ENCODE measurements around the gene ERF.

The ERF gene

DNA sequence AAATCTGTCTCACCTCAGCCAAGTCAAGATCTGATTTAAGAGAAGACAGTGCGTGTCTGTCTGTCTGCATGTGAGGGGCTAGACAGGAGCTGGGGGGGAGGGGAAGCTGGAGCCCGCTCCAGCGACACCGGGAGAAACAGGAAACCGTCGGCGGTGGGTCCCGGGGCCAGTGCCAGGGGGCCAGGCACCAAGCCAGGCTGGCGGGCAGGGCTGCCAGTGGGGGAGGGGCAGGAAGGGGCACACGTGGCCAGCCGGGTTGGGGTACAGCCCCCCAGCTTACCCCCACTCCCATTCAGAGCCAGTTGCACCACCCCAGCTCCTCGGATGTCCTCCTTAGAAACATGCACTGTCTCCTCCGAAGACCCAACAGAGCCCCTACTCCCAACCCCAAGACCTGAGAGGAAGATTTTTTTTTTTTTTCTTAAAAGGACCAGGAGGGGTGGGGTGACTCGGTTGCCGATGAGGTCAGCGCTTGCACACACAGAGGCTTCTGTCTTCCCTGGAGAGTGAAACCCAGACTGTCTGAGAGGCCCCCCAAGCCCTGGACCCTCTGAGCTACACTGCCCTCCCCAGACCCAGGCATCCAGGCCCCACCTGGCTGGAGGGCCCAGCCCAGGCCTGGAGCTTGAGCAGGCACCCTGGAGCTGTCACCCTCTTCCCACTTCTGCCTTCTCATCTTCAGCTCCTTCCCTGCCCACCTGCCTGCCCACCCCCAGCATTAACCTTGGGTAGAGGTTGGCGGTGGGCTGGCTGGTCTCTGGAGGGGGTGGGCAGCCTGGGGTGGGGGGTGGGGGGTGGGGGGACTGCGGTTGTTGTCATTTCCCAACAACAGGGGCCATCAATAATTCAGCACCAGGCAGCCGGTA lies 4.0 kb downstream of the ERF start:
- no peak for TF ChIP-seq ZFX (IDR thresholded peaks at IDR 0.05)
- TF ChIP-seq, protein P1, sequence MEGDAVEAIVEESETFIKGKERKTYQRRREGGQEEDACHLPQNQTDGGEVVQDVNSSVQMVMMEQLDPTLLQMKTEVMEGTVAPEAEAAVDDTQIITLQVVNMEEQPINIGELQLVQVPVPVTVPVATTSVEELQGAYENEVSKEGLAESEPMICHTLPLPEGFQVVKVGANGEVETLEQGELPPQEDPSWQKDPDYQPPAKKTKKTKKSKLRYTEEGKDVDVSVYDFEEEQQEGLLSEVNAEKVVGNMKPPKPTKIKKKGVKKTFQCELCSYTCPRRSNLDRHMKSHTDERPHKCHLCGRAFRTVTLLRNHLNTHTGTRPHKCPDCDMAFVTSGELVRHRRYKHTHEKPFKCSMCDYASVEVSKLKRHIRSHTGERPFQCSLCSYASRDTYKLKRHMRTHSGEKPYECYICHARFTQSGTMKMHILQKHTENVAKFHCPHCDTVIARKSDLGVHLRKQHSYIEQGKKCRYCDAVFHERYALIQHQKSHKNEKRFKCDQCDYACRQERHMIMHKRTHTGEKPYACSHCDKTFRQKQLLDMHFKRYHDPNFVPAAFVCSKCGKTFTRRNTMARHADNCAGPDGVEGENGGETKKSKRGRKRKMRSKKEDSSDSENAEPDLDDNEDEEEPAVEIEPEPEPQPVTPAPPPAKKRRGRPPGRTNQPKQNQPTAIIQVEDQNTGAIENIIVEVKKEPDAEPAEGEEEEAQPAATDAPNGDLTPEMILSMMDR (conservative IDR thresholded peaks at IDR 0.05) = no peak
- no peak overlapping the region for H3K27ac ChIP-seq

DNA sequence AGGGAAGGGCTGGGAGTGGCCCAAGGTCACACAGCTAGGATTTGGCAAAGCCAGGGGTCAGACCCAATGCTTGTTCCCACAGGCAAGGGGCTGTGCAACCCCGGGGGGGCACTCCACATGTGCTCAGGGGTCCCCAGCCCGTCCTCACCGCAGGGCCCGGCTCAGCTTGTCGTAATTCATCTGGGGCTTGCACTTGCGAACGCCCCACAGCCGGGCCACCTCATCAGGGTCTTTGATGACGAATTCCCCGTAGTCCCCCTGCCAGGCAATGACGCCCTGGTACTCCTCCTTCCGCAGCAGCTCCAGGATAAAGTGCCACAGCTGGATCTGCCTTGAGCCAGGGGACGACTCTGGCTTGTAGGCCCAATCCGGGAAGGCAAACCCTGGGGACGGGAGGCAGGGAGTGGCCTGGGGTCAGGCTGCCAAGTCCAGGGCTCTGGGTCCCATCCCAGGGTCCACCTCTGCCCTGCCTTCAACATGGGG lies 4.7 kb downstream of the ERF start:
- no peak overlapping the region for H3K27ac ChIP-seq
- TF ChIP-seq ZFX (IDR thresholded peaks at IDR 0.05) = no peak
- TF ChIP-seq, protein P1 (conservative IDR thresholded peaks at IDR 0.05) = no peak

DNA sequence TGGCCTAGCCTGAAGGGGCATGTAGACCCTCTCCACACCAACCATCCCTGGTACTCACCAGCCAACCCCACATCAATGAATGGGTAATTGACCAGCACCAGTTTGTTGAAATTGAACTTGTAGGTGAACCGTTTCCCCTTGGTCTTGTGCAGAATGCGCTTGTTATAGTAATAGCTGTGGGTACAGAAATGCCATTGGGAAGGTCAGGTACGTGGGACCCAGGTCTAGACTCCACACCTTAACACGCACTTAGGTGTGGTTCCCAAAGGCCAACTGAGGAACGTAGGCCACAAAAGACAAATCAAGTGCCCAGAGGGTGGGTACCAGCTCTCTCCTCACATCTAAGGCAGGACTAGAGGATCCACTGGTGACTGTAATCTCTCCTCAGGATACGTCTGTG lies 5.2 kb downstream of the ERF start:
- no peak overlapping the region for H3K27ac ChIP-seq
- no peak for TF ChIP-seq ZFX (IDR thresholded peaks at IDR 0.05)
- TF ChIP-seq, protein P1 (conservative IDR thresholded peaks at IDR 0.05) = no peak

DNA sequence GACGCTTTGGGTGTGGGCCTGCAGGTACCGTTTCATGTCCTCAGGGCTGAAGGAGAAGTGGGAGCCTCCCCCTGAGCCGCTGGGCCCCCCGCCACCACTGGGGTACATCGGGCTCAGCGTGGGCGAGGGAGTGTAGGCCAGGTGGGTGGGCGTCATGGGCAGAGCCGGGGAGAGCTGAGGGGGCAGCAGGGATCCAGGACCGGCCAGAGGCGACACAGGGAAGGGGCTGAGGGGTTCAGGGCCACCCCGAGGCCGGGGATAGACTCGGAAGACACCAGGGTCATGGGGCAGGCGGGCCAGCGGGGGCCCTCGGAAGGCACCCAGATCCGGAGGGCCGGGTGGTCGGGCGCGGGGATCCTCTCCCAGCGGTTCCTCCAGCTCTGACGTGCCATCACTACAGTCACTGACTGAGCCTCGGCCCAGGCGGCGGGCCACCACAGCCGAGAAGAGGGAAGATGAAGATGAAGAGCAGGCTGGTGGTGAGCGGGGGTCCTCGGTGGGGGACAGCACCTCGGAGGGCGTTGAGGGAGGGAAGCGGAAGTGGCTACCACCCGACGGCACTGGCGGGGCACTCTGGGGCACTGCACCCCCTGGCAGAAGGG lies 5.7 kb downstream of the ERF start:
- TF ChIP-seq, protein P1 (conservative IDR thresholded peaks at IDR 0.05) = no peak
- TF ChIP-seq ZFX (IDR thresholded peaks at IDR 0.05) = no peak
- no peak overlapping the region for H3K27ac ChIP-seq

DNA sequence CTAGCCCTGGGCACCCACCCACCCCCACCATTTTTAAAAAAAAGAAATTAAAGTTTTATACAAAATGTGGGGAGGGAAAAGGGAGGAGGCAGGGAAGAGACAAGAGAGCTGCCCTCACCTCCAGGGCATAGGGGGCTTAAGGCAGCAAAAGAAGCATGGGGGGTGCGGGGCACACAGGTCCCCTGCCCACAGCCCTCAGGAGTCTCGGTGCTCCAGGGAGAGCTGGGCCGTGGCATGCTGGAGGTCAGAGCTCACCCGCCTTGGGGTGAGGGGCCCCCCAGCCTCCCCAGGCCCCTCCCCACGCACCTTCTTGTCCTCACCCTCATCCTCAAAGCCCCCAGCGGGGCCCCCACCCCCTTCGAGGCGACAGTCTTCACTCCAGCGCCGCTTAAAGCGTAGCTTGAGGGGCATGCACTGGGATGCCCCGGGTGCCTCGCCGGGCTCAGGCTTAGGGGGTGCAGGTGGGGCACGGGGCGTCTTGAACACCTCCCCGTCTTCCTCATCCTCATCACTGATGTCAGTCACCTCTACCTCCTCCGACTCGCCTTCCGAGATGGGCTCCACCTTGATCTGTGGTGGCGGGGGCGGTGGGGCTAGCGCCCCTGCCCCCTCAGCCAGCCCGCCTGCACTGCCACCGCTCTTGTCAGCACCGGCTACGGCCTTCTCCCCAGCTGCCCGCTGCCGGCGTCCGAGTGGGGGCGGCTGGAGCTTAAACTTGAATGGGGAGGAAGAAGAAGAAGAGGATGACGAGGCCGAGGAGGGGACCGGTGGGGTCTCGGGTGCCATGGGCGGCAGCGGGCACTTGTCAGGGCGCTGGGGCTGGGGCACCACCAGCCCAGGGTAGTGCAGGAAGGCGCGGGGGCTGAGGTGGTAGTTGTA lies 6.4 kb downstream of the ERF start:
- TF ChIP-seq, protein P1 (conservative IDR thresholded peaks at IDR 0.05) = no peak
- TF ChIP-seq ZFX (IDR thresholded peaks at IDR 0.05) = no peak
- H3K27ac ChIP-seq = no peak overlapping the region

DNA sequence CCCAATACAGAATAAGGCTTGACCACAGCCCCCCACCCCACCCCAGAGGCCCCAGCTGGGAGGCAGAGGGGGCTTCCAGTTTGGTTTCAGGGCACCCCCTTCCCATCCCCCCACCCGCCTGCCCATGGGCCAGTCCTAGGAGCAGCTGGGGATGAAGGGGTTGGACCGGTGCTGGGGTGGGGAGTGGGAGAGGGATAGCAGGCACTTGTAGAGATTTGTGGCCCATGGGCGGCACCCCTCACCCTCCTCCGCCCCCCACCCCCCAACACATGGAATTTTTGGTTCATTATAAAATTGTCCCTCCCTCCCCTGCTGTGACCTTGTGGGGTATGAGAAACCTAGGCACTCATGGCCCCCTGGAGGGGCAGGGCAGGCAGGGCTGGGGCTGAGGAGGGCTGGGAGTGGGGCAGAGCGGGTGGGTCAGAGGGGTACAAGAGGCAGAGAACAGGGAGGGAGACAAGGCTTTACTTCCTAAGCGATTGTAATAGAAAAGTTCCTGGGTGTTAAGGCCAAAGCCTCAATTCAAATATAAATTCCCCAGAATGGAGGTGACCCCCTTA lies 7.2 kb downstream of the ERF start:
- H3K27ac ChIP-seq = no peak overlapping the region
- TF ChIP-seq, protein P1 (conservative IDR thresholded peaks at IDR 0.05) = no peak
- no peak for TF ChIP-seq ZFX (IDR thresholded peaks at IDR 0.05)
